Measurements from ENCODE around the gene KRT37. TPM values are rescaled to one million over a fixed set of nuclear protein-coding genes. Genes with fewer than 3 reads are reported as not detected.
"Not testable (repeated sequence)": the region's sequence is repeated elsewhere in the genome, so short reads cannot be mapped to it uniquely, and the experiment has no call there.

KRT37 gene
- total RNA-seq, 2 experiments from 2014 or later, result not detected

DNA sequence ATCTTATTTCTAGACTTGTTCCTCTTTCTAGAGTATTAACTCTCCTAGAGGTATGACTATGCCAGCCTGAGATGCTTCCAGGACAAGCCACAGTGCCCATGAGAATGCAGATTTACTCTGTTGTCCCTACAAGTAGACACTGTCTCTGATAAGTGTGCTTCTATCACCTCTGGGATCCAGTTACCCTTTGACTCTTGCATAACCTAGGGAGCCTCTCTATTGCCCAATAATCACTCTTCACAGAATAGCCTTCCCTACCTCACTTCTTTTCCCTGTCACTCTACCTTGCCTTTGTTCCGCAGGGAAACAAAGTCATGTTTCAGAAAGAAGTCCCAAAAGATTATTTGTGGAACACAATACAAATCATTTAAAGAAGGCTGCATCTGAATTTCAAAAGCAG, 40.7 kb downstream of the KRT37 start:
- CTCF ChIA-PET, result no interaction called here

DNA sequence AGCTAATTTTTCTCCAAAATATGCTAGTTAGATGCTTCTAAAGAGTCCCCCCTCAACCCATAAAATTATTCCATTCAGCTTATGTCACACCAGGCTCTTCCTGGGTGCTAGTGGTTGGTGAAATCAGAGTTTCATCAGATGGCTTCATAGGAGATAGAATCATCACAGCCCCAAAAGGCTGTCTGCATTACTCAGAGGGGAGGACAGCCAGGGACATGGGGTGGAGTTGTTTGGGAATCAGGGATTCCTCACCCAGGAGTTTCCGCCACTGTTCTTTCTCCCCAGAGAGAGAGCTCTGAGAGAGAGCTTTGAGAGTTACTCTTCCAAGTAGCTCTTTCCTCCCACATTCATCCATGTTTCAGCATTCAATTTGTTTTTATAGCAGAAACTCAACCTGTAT, 42.0 kb downstream of the KRT37 start:
- Mint-ChIP-seq H3K4me1 (ENCODE audit: low read depth) (no peaks in the 10 kb centered on the region), H3K9me3 (ENCODE audit: insufficient read depth) (no peaks in the 10 kb centered on the region), H3K27ac (no peak overlapping the region), H3K4me3 (no peak overlapping the region), H3K27me3 (ENCODE audit: low read depth) (peaks cover 6% of the 10 kb centered on the region), H3K36me3 (ENCODE audit: low read depth) (peaks cover 3% of the 10 kb centered on the region)
- POLR2A ChIA-PET, result no interaction called here
- CTCF ChIA-PET, result no interaction called here
- ATAC-seq (no peak), DNase-seq (no peak)

More for the DNA sequence above, 40.7 kb downstream of the KRT37 start:
- POLR2A ChIA-PET, result no interaction called here
- H3K36me3 Mint-ChIP-seq (ENCODE audit: low read depth), result peaks cover 3% of the 10 kb centered on the region
- peaks cover 6% of the 10 kb centered on the region for H3K27me3 Mint-ChIP-seq (ENCODE audit: low read depth)
- H3K27ac Mint-ChIP-seq, result no peak overlapping the region
- ATAC-seq, result no peak
- no peak overlapping the region for H3K4me3 Mint-ChIP-seq
- H3K4me1 Mint-ChIP-seq (ENCODE audit: low read depth), result no peaks in the 10 kb centered on the region
- no peaks in the 10 kb centered on the region for H3K9me3 Mint-ChIP-seq (ENCODE audit: insufficient read depth)
- DNase-seq, result no peak

DNA sequence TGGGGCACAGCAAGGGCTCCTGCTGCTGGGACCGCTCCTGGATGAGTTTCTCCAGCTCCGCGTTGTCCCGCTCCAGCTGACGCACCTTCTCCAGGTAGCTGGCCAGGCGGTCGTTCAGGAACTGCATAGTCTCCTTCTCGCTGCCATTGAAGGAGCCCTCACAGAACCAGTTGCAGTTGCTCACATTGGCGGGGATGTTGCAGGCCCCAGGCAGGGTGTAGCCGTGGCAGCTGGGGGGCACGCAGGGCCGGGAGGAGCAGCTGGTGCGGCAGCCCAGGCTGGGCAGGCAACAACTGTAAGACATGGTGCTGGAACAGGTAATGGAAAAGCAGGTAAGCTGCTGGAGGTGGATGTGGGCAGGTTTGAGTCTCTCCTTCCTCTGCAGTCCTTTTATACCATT, 42.4 kb downstream of the KRT37 start, which contains the start of gene KRT34:
Gene KRT34, minus strand, starts transcription at position 364 of the 400 bp plus-strand sequence. Its CDS starts 60 bp downstream, at position 304.
- H3K27me3 Mint-ChIP-seq (ENCODE audit: low read depth); H3K27ac Mint-ChIP-seq; H3K4me3 Mint-ChIP-seq; POLR2A ChIA-PET; H3K4me1 Mint-ChIP-seq (ENCODE audit: low read depth); DNase-seq; H3K36me3 Mint-ChIP-seq (ENCODE audit: low read depth); H3K9me3 Mint-ChIP-seq (ENCODE audit: insufficient read depth); ATAC-seq: not testable (repeated sequence)
- CTCF ChIA-PET, result interaction anchor here (1.4 kb wide), 1 partner anchor 8 kb away, joined by 4 read pairs; no protein-coding TSS in a partner anchor

DNA sequence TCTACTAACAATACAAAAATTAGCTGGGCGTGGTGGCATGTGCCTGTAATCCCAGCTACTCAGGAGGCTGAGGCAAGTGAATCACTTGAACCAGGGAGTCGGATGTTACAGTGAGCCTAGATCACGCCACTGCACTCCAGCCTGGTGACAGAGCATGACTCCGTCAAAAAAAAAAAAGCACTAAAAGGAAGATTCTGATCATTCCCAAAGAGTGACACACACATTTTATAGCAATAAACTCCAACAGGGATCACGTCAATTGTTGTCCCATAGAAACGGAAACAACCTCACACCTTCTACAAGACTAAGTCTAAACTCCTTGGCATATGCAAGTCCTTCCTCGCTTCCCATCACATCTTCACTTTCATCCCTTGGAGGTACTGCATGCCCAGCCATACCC, 44.3 kb downstream of the KRT37 start:
- H3K4me3 Mint-ChIP-seq; ATAC-seq; POLR2A ChIA-PET; H3K36me3 Mint-ChIP-seq (ENCODE audit: low read depth); H3K27ac Mint-ChIP-seq; H3K27me3 Mint-ChIP-seq (ENCODE audit: low read depth); DNase-seq; H3K9me3 Mint-ChIP-seq (ENCODE audit: insufficient read depth); CTCF ChIA-PET; H3K4me1 Mint-ChIP-seq (ENCODE audit: low read depth): not testable (repeated sequence)

DNA sequence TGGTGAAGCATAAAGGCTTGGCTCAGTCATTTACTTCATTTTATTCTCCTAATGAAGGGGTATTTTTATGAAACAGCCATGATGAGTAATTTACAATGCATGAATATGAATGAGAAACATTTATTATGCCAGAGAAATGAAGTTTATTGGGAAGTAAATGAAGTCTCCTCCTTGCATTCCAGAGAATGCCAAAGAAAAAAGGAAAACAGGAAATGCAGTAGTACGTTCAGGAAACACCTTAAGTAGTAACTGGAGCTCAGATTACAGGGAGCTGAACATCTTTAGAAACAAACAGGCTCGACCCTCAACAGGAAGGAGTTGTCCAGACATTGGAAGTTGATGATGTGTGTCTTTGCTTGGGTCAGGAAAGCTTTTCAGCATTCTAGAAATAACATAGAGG, 46.8 kb downstream of the KRT37 start:
- H3K36me3 Mint-ChIP-seq (ENCODE audit: low read depth), result no peaks in the 10 kb centered on the region
- ATAC-seq (no peak), DNase-seq (no peak)
- POLR2A ChIA-PET, result interaction anchor here (0.6 kb wide), 1 partner anchor 681 kb away, joined by 3 read pairs; no protein-coding TSS in a partner anchor
- peaks cover 3% of the 10 kb centered on the region for H3K27me3 Mint-ChIP-seq (ENCODE audit: low read depth)
- CTCF ChIA-PET, result no interaction called here
- H3K9me3 Mint-ChIP-seq (ENCODE audit: insufficient read depth), result no peaks in the 10 kb centered on the region
- H3K4me1 Mint-ChIP-seq (ENCODE audit: low read depth), result no peaks in the 10 kb centered on the region
- H3K27ac Mint-ChIP-seq, result no peak overlapping the region
- no peak overlapping the region for H3K4me3 Mint-ChIP-seq

Other genes with a start within 250 kb of the KRT37 start
- gene KRTAP4-2, start 246.4 kb downstream of the KRT37 start, total RNA-seq, result not detected
- gene KRTAP4-1, start 239.7 kb downstream of the KRT37 start, total RNA-seq, result not detected
- not detected for gene KRTAP9-1, start 234.7 kb downstream of the KRT37 start, total RNA-seq
- not detected for gene KRTAP9-2, start 197.9 kb downstream of the KRT37 start, total RNA-seq
- not detected for gene KRTAP9-3, start 192.1 kb downstream of the KRT37 start, total RNA-seq
- gene KRTAP9-8, start 186.6 kb downstream of the KRT37 start, total RNA-seq, result not detected
- gene KRTAP9-4, start 174.9 kb downstream of the KRT37 start, total RNA-seq, result not detected
- gene KRTAP9-9, start 169.2 kb downstream of the KRT37 start, total RNA-seq, result not detected
- not detected for gene KRTAP9-6, start 159.2 kb downstream of the KRT37 start, total RNA-seq
- not detected for gene KRTAP9-7, start 148.9 kb downstream of the KRT37 start, total RNA-seq
- gene KRTAP29-1, start 121.7 kb downstream of the KRT37 start, total RNA-seq, result not detected
- gene KRTAP16-1, start 115.3 kb downstream of the KRT37 start, total RNA-seq, result not detected
- not detected for gene KRTAP17-1, start 108.9 kb downstream of the KRT37 start, total RNA-seq
- gene KRT33A, start 73.8 kb downstream of the KRT37 start, total RNA-seq, result not detected
- gene KRT33B, start 54.8 kb downstream of the KRT37 start, total RNA-seq, result not detected
- gene KRT34, start 42.3 kb downstream of the KRT37 start, total RNA-seq, result not detected
- not detected for gene KRT31, start 27.0 kb downstream of the KRT37 start, total RNA-seq
- gene KRT38, start 16.4 kb upstream of the KRT37 start, total RNA-seq, result not detected
- not detected for gene KRT32, start 42.8 kb upstream of the KRT37 start, total RNA-seq
- not detected for gene KRT35, start 56.6 kb upstream of the KRT37 start, total RNA-seq
- gene KRT36, start 65.3 kb upstream of the KRT37 start, total RNA-seq, result not detected
- gene KRT13, start 81.0 kb upstream of the KRT37 start, total RNA-seq, result not detected
- not detected for gene KRT15, start 94.3 kb upstream of the KRT37 start, total RNA-seq
- gene KRT19, start 103.7 kb upstream of the KRT37 start, total RNA-seq, result not detected
- gene KRT9, start 147.5 kb upstream of the KRT37 start, total RNA-seq, result not detected
- not detected for gene KRT14, start 162.3 kb upstream of the KRT37 start, total RNA-seq
- gene KRT16, start 188.2 kb upstream of the KRT37 start, total RNA-seq, result not detected
- not detected for gene KRT17, start 200.0 kb upstream of the KRT37 start, total RNA-seq

Data from activated CD8-positive, alpha-beta T cell treated with anti-CD3 and anti-CD28 coated beads, Interleukin-2, amount 10 ng/mL, durations not matched to agents 7 days and 5 days (primary cell).